ENCODE data around the gene NMRAL1.

The NMRAL1 gene

DNA sequence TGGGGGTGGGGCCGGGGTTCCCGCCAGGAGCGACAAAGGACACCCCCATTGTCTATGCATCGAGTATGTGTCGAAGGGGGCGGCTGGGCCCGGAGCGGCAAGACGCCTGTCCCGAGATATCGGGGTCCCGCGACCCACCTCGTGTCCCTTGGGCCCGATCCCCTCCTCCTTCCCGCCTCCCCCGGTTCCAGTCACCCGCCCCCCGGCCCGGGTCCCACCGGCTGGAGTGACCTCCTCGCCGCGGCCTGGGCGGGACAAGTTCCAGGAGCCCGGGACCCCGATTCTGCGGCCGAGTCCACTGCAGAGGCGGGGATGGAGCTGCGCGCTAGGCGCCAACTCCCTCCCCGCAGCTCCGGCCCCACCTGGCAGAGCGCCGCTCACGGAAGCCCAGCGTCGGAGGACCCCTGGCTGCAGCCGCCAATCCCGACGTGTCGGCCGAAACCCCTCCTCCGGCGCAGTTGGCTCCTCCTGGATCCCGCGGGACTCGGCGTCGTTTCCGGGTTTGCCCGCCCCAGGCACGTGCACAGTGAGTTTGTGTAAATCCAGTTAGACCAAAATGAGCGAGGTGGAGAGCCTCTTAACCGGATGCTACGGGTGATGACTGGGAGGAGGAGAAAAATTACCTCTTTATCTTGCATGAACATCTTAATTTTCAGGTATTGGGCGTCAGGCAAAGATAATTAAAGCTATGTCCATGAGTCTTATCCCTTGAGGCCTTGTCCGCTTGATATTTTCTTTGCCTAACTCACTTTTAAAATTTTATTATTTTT is at the start of gene NMRAL1:
Gene NMRAL1 (minus strand): TSS at position 434 of the 770 bp plus-strand sequence. CDS start 493 bp downstream, outside the sequence.
- DNase-seq: peak; percentile 76 to 95 (median 89)
- intact Hi-C loops (cut with DNase I): loop anchor here (10.0 kb wide), 1 partner anchor 50 kb away; the partner anchor contains the start of gene DNAJA3

DNA sequence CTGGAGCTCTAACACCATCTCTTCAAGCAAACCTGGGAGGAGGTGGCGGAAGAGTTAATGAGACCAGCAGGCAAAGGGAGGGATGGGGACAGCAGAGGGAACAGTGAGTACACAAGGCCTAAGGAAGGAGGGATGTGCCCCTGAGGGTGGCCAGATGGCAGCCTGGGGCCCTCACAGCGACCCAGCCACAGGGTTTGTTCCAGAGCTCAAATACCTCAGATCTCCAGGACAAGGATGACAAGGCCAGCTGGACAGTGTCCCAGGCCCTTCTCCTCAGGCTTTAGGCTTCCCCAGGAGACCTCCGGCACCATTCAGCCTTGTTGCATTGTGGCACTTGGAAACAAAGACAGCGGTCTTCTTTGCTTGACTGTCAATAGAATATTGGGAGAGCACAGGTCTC is 49.3 kb upstream of the NMRAL1 start:
- peak in 9 of 42 donors; percentile 35 to 67 (median 59) for DNase-seq
- intact Hi-C loops (cut with DNase I): no loop called here

DNA sequence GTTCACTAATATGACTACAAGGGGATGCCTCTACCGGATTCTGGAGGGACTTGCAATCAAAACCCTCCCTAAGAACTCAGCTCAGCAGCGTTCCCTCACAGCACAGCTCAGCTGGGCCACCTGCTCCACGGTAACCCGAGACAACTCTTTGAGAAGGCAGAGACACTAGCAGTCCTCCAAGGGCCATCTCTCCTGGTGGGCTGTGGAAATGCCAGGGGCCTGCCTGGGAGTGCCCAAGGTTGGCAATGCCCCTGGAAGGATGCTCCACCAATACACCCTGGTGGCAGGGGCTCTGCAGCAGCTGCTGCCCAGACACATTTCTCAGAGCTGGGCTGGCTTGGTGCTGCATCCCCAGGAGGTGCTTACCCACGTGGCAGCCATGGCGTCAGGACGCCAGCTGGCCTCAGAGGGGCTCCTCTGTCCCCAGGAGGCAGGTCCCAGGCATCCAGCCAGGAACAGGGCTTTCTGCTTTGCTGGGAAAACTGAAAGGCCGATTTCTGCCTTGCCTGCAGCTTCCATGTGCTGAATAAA is 47.7 kb upstream of the NMRAL1 start:
- peak; percentile 57 to 92 (median 80) for DNase-seq
- intact Hi-C loops (cut with DNase I): no loop called here

DNA sequence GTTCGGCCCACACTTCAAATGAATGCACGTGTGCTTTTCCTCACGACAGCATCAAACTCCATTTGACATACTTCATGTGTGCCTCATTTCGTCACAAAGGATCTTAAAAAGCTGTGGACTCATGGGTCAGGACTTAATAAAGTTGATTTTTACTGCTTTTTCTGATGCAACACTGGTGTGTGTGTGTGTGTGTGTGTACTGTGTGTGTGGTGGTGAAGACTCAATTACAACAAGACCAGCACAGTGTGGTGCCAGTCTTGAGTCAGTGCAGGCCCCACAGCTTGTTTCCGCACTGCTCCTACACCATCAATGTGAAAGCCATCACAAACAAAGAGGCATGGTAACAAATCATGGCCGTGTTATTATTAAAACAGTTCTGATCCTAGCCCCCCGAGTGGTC is 46.5 kb upstream of the NMRAL1 start:
- no peak for DNase-seq
- intact Hi-C loops (cut with DNase I): no loop called here

DNA sequence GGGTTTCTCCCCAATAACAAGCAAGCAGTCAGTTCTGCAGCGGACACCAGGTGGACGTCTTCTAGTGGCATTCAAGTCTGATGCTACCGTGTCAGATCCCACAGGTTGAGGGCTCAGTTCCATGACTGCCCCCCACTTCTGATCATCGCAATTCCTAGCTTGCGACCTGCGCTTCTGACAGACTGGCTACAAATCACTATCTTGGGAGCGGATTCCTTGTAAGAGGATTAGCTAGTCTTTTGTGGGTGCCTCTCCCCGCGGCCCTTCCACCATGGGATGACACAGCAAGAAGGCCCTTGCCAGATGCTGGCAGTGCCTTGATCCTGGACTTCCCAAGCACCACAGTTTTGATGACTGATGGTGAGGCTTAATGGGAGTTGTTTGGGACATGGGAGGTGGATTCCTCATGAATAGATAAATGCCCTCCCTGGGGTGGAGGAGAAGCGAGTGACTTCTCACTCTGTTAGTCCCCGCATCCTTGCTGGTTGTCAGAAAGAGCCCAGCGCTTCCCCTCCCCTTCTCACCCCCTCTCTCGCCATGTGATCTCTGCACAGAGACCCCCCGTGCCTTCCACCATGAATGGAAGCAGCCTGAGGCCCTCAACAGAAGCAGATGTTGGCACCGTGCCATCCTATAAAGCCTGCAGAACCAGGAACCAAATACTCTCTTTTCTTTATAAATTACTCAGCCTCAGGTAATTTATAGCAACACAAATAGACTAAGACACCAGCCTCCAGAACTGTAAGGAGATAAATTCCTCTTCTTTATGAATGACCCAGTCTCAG is 45.0 kb upstream of the NMRAL1 start:
- DNase-seq: no peak
- intact Hi-C loops (cut with DNase I): no loop called here

DNA sequence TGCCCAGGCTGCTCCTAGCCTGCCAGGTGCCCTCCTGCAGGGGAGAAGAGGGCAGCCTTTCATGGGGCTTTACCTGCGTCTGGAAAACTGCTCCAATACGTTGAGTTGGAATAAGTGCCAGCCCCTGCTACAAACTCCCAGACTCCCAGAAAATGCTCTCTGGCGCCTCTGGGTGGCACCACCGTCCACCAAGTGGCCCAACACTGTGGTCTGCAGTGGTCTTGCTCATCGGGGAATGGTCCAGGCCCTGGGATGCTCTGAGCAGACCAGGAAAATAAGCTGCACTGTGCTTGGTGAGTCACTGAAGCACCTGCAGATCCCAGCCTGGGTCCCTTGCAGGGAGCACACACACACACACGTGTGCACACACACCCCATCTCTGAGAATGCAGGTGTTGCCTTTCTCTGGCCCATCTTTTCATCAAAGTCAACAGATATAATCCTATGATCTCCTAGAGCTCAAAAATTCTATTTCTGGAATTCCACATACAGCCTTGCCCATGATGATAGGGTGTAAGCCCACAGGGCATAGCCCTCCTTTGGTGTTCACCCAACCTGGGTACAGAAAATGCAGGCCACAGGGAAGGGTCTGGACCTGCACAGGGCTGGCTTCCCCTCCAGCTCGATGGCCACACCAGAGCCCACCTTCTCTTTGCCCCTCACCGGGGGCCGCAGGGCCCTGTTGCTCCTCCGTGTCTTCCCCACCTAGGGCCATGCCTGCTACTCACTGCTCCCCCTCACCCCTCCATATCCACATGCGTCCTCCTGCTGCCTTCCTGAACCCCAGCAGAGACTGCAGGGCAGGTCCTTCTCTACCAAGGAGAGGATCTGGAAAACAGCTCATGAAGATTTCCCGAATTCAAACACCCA is 43.6 kb upstream of the NMRAL1 start:
- intact Hi-C loops (cut with DNase I): no loop called here
- peak in 31 of 42 donors; percentile 35 to 81 (median 59) for DNase-seq

DNA sequence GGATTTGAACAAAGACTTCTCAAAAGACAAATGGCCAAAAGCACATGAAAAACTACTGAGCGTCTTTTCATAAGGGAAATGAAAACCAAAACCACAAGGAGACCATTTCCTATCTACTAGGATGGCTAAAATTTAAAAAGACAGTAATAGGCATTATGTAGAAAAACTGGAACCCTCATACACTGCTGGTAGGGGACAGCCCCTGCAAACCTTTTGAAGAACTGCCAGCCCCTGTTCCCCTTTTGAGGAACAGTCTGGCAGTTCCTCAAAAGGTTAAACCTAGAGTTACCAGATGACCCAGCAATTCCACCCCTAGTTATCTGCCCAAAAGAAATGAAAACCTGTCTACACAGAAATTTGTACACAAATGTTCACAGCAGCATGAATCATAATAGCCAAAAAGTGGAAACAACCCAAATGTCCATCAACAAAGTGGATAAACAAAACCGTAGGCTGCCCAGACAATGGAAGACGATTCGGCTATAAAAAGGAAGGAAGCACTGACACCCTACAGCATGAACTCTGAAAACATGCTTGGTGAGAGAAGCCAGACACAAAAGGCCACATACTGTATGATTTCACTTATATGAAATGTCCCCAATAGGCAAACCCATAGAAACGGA is 41.3 kb upstream of the NMRAL1 start:
- no peak for DNase-seq
- intact Hi-C loops (cut with DNase I): no loop called here

DNA sequence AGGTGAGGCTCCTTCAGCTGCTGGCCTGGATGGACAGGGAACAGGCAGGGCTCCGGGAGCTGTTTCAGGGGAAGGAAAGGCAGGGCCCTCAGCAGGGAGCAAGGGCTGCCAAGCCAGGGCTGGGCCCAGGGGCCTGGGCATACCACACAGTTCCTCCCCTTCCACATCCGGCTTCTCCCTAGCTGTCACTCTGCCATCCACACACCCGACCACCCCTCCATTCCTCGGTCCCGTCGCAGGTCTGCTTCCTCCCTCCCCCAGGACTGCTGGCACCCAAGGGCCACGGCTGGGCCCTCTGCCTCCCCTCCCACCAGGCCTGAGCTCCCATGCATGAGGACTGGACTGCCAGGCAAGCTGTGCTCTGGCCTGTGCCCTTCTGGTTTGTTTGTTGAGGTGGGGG is 40.2 kb upstream of the NMRAL1 start:
- no peak for DNase-seq
- intact Hi-C loops (cut with DNase I): no loop called here

DNA sequence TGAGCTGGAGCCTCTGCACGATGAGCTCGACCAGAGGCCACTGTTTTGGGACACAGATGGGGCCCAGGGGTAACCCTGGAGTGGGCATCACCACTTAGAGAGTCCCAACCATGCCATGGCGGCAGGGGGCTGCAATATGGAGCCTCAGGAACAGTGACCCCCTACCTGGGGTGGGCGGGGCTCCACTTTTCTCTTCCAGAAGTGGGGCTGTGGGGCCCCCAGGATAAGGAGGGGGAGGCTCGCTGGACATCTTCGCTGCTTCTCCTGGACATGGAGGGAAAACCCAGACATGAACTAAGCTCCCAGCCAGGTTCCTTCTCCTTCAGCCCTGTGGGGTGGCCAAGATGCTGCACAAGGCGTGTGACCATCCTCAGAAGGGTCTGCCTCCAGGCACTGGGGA is 39.5 kb upstream of the NMRAL1 start:
- no peak for DNase-seq
- intact Hi-C loops (cut with DNase I): no loop called here

DNA sequence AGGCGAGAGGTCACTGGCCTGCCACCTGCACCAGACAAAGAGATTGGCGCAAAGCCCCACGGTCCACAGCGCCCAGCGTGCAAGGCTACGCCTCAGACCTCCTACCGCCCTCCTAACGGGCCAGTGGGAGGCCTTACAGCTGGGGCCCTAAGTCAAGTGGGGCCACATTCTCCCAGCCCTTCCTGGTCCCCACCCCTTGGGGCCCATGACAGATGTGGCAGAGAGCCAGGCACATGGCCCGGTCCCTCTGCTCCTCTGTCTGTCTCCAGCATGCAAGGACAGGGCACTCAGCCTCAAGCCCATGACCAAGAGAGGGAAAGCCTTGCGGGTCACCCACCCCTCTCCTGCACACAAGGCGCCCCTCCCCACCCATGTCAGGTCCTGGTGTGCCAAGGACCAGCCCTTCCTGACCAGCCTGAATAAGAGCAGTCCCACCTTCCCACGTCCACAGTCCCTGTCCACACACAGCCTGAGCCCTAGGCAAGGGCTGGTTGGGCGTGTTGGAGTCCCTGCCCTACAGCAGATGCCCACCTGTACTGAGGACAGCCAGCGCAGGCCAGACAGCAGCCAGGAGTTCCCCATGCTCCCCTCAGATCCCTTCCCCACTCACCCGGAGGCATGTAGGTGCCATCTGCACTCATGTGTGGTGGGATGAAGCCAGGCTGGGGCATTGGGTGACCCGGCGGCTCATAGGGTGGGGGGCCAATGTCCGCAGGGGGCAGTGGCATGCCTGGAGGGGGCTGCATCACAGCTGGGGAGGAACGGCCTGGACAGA is 38.8 kb upstream of the NMRAL1 start:
- DNase-seq: peak in 5 of 42 donors; percentile 36 to 69 (median 48)
- intact Hi-C loops (cut with DNase I): no loop called here

DNA sequence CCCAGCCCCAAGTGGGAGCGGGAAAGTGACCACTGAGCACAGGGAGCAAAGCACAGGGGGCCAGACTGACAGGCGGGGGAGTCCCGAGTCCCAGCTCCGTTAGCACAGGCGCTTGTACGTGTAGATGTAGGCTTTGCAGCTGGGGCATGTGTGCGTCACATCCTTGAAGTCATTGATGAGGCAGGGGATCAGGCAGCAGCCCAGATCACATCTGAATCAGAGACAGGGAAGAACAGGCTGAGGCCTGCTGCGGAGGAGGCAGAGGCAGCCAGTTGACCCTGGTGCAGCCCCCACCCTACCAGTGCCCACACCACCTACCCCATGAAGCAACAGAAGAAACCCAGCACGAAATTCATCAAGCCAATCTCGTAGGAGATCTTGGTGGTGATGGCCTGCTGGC is 38.0 kb upstream of the NMRAL1 start:
- intact Hi-C loops (cut with DNase I): no loop called here
- peak in 21 of 42 donors; percentile 23 to 74 (median 61) for DNase-seq

DNA sequence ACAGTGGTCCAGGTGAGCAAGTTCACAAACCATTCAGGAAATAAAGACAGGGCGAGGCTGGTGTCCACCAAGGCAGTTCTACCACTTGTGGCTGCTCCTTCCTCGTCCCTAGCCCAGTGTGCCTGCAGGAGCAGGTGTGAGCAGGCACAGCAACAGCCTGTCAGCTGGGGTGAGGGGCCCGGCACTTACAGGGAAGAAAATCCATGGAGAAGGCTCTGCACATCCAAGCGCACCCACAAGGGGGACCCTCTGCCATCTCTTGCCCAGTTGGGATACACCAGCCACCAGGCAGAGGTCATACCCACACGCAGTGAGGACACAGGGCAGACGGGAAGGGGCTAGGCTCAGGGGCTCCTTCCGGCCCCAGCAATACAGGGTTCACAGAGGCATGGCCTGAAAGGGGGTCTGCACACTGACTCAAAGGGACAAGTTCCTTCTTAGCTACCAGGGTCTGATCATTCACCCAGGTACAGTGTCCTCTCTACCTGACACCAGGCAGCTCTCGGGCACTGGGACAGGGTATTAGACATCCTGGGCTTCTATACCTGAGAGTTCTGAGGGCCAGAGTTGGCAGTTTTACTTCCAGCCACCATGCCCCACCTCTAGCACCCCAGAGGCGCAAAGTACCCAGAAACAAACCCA is 37.1 kb upstream of the NMRAL1 start:
- intact Hi-C loops (cut with DNase I): no loop called here
- DNase-seq: peak; percentile 43 to 85 (median 71)

DNA sequence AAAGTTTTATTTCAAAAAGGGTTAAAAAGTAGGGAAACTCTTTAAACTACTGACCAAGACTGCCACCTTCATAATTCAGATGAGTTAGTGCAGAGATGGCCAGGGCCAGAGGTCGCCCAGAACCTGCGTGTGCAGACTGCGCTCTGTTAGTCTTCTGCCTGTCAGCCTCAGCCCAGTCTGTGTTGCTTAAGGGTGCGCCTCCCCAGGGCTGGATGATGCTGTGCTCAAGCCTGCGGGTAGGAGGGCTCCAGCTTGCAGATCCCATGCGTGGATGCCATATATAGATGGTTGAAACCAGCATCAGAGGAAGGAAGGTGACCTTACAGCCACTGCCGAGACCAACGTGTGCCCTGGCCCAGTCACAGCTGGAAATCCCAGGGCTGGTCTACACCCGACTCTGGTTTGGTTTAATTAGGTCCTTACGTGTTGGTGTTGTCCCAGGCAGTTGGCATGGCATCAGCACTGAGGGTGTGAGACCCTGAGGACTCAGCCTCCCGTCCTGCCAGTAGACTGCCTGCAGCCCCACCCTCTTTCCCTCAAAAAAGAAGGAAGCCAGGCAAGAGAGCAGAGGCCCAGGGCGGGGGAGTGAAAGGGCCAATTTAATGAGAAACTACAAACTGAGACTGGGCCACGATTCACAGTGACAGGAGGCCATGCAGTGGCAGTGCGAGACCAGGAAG is 36.5 kb upstream of the NMRAL1 start:
- intact Hi-C loops (cut with DNase I): no loop called here
- no peak for DNase-seq

DNA sequence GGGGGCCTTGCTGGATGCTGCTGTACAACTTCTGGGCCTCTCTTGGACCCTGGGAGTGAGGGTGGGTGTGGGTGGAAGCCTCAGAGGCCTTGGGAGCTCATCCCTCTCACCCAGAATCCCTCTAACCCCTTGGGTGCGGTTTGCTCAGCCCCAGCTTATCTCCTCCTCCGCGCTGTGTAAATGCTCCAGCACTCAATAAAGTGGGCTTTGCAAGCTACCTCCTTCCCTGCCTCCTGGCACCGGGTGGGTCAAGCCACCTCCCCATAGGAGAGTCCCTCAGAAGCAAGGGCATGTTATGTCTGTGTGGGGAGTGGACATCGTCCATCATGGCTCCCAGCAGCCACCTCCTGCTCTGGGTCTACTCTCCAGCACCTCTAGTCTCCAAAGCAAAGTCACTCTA is 35.7 kb upstream of the NMRAL1 start:
- intact Hi-C loops (cut with DNase I): no loop called here
- no peak for DNase-seq

DNA sequence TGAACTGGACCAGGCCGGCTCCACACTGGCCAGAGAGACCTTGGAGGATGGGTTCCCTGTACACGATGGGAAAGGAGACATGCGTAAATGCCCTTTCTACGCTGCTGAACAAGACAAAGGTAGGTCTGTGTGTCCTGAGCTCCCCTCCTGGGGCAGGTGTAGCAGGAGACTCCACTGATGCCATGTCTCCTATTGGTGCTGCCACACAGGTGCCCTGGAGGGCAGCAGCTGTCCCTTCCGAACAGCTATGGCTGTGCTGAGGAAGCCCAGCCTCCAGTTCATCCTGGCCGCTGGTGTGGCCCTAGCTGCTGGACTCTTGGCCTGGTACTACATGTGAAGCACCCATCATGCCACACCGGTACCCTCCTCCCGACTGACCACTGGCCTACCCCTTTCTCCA is 35.0 kb upstream of the NMRAL1 start:
- no peak for DNase-seq
- intact Hi-C loops (cut with DNase I): loop anchor here (5.0 kb wide), 1 partner anchor 33 kb away; no protein-coding TSS in a partner anchor

DNA sequence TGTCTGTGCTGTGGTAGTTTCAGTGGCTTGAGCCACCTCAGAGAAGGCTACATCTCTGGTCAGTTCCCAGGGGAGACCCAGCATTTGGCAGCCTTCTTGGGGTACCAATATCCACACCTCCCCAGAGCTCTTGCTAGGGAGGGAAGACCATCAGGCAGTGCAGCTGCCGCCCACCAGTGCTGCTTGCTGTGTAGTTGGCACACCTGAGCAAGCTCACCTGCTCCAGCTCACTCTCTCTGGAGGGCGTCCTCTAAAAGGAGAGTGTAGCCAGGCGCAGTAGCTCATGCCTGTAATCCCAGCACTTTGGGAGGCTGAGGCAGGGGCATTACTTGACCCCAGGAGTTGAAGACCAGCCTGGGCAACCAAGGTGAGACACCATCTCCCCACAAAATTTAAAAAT is 34.4 kb upstream of the NMRAL1 start:
- DNase-seq: peak in 1 of 42 donors; percentile 53
- intact Hi-C loops (cut with DNase I): loop anchor here (5.0 kb wide), 1 partner anchor 33 kb away; no protein-coding TSS in a partner anchor

Measured in head of caudate nucleus (tissue), 42 donors.